H1 (cell line): ENCODE results near the gene CASP12. TPM values are rescaled to one million over a fixed set of nuclear protein-coding genes. Genes with fewer than 3 reads are reported as not detected.

ENCODE experiments used
- CTCF ChIA-PET: fragments of 300-600 bp; sonication (Branson Sonifier 250); formaldehyde crosslinking; loops from one replicate; lab custom pipeline; 2021; ENCODE audit not compliant: partially characterized antibody; lab: Charles Lee
- POLR2A ChIA-PET: fragments of 300-600 bp; sonication (Branson Sonifier 250); formaldehyde crosslinking; loops from one replicate; lab custom pipeline; 2021; ENCODE audit warnings: inconsistent platforms; ENCODE audit not compliant: partially characterized antibody; lab: Charles Lee
- DNase-seq, 2 experiments: peaks; one replicate each; pipeline versions ENCODE4 v3.0.0 to v3.0.0-alpha.2; 2010 to 2022; ENCODE audit warnings: low spot score in 2 of 2, low read depth in 1 of 2, mixed read lengths in 1 of 2
- FAIRE-seq: peaks from 2 replicates; lab custom pipeline; 2011; peaks lifted over from hg19 to GRCh38; lab: Jason Lieb, UNC
- H2AFZ ChIP-seq: 2 replicates; pipeline ENCODE4 v1.8.1; 2012; ENCODE audit warnings: low read length, inconsistent platforms
- H2AK5ac ChIP-seq: 2 replicates; pipeline ENCODE4 v1.6.1; 2013; ENCODE audit warnings: low read depth, low read length
- H2BK120ac ChIP-seq: replicated peaks from 2 replicates; pipeline ENCODE3; 2013; ENCODE audit warnings: low read depth, low read length, inconsistent platforms
- H2BK12ac ChIP-seq: 2 replicates; pipeline ENCODE4 v1.6.1; 2013; ENCODE audit warnings: low read depth, low read length
- H2BK15ac ChIP-seq: 2 replicates; pipeline ENCODE4 v1.6.1; 2013; ENCODE audit warnings: low read length
- H2BK20ac ChIP-seq: 2 replicates; pipeline ENCODE4 v1.6.1; 2013; ENCODE audit warnings: low read length
- H2BK5ac ChIP-seq: 2 replicates; pipeline ENCODE4 v1.6.1; 2013; ENCODE audit warnings: low read depth, low read length
- H3K14ac ChIP-seq: 2 replicates; pipeline ENCODE4 v1.6.1; 2013; ENCODE audit warnings: inconsistent platforms; ENCODE audit not compliant: insufficient read length
- H3K18ac ChIP-seq: 2 replicates; pipeline ENCODE4 v1.6.1; 2013; ENCODE audit warnings: low read length; ENCODE audit errors: extremely low read depth
- H3K23ac ChIP-seq: 2 replicates; pipeline ENCODE4 v1.6.1; 2013; ENCODE audit warnings: inconsistent platforms; ENCODE audit not compliant: insufficient read length
- H3K23me2 ChIP-seq: 2 replicates; pipeline ENCODE4 v1.6.1; 2013; ENCODE audit warnings: low read depth, low read length
- H3K27ac ChIP-seq: 2 replicates; pipeline ENCODE4 v1.6.1; 2011; ENCODE audit warnings: low read depth, low read length, inconsistent platforms
- H3K27me3 ChIP-seq, 4 experiments: replicated peaks in 1 of 4; 1 replicate in 1 of 4; 2 replicates in 3 of 4; pipeline versions ENCODE4 v1.6.1 to v1.8.1; 2011 to 2013; ENCODE audit warnings: low read length in 3 of 4, mild to moderate bottlenecking in 3 of 4, inconsistent platforms in 2 of 4, mixed read lengths in 2 of 4, moderate library complexity in 1 of 4; ENCODE audit not compliant: control insufficient read depth in 3 of 4, insufficient read depth in 3 of 4; ENCODE audit errors: extremely low read depth in 1 of 4
- H3K36me3 ChIP-seq, 4 experiments: 2 replicates each; pipeline versions ENCODE4 v1.6.1 to v1.8.1; 2011 to 2013; ENCODE audit warnings: mild to moderate bottlenecking in 4 of 4, low read length in 3 of 4, moderate library complexity in 2 of 4, control low read depth in 1 of 4, inconsistent platforms in 1 of 4; ENCODE audit not compliant: insufficient read depth in 4 of 4, control insufficient read depth in 2 of 4
- H3K4ac ChIP-seq: replicated peaks from 2 replicates; pipeline ENCODE3; 2013; ENCODE audit warnings: low read length, low read depth, mixed read lengths, inconsistent platforms; ENCODE audit not compliant: insufficient read length
- H3K4me1 ChIP-seq, 4 experiments: replicated peaks in 1 of 4; 1 replicate in 1 of 4; 2 replicates in 3 of 4; pipeline versions ENCODE4 v1.6.1 to v1.8.1; 2011 to 2013; ENCODE audit warnings: low read length in 3 of 4, inconsistent platforms in 2 of 4, mixed read lengths in 1 of 4; ENCODE audit not compliant: insufficient read depth in 4 of 4, control insufficient read depth in 3 of 4
- H3K4me2 ChIP-seq, 2 experiments: 2 replicates each; pipeline versions ENCODE4 v1.6.1 to v1.8.1; 2011 to 2013; ENCODE audit warnings: low read depth in 2 of 2, low read length in 2 of 2, control low read depth in 1 of 2, inconsistent platforms in 1 of 2, mild to moderate bottlenecking in 1 of 2; ENCODE audit not compliant: insufficient read depth in 1 of 2
- H3K4me3 ChIP-seq, 4 experiments: fragments of 200-600, 300-600 bp in 1 of 4; sonication (generic), shearing (Covaris generic), sonication (Bioruptor Twin) in 1 of 4; 2 replicates each; pipeline versions ENCODE4 v1.5.1 to v1.8.1; 2011 to 2016; ENCODE audit warnings: low read length in 4 of 4, low read depth in 3 of 4, control low read depth in 2 of 4, inconsistent platforms in 2 of 4, mild to moderate bottlenecking in 2 of 4, mixed read lengths in 1 of 4, moderate library complexity in 1 of 4; ENCODE audit not compliant: insufficient read depth in 2 of 4; ENCODE audit errors: extremely low read depth in 1 of 4
- H3K56ac ChIP-seq: replicated peaks from 2 replicates; pipeline ENCODE3; 2013; ENCODE audit warnings: low read depth, mild to moderate bottlenecking, mixed read lengths, low read length, inconsistent platforms; ENCODE audit not compliant: insufficient read length
- H3K79me1 ChIP-seq: 2 replicates; pipeline ENCODE4 v1.6.1; 2013; ENCODE audit warnings: low read depth, low read length, control low read depth
- H3K79me2 ChIP-seq, 2 experiments: 2 replicates each; pipeline versions ENCODE4 v1.6.1 to v1.8.1; 2012 to 2013; ENCODE audit warnings: low read length in 2 of 2, mild to moderate bottlenecking in 2 of 2, inconsistent platforms in 1 of 2; ENCODE audit not compliant: insufficient read depth in 2 of 2, control insufficient read depth in 1 of 2
- H3K9ac ChIP-seq, 4 experiments: replicated peaks in 1 of 4; 1 replicate in 1 of 4; 2 replicates in 3 of 4; pipeline versions ENCODE4 v1.6.1 to v1.8.1; 2011 to 2013; ENCODE audit warnings: low read depth in 3 of 4, low read length in 3 of 4, control low read depth in 2 of 4, mild to moderate bottlenecking in 2 of 4, moderate library complexity in 2 of 4, inconsistent platforms in 1 of 4; ENCODE audit errors: extremely low read depth in 1 of 4
- H3K9me3 ChIP-seq, 2 experiments: 2 replicates each; pipeline versions ENCODE4 v1.6.1 to v1.8.1; 2012 to 2013; ENCODE audit warnings: mild to moderate bottlenecking in 2 of 2, moderate library complexity in 2 of 2, control low read depth in 1 of 2, inconsistent platforms in 1 of 2, low read depth in 1 of 2, low read length in 1 of 2, mixed read lengths in 1 of 2; ENCODE audit not compliant: insufficient read depth in 2 of 2
- H4K20me1 ChIP-seq, 2 experiments: replicated peaks in 1 of 2; 2 replicates each; pipeline versions ENCODE3 to v1.8.1; 2011 to 2013; ENCODE audit warnings: inconsistent platforms in 2 of 2, low read length in 2 of 2, mild to moderate bottlenecking in 1 of 2; ENCODE audit not compliant: insufficient read depth in 2 of 2, control insufficient read depth in 1 of 2
- H4K5ac ChIP-seq: 2 replicates; pipeline ENCODE4 v1.6.1; 2013; ENCODE audit warnings: low read length, low read depth, mixed read lengths, inconsistent platforms; ENCODE audit not compliant: insufficient read length
- H4K8ac ChIP-seq: 2 replicates; pipeline ENCODE4 v1.8.0; 2013; ENCODE audit warnings: mild to moderate bottlenecking, moderate library complexity, low read length, inconsistent platforms; ENCODE audit not compliant: insufficient read depth; ENCODE audit errors: extremely low read depth
- H4K91ac ChIP-seq: replicated peaks from 2 replicates; pipeline ENCODE3; 2013; ENCODE audit warnings: low read length, mixed read lengths, inconsistent platforms; ENCODE audit not compliant: insufficient read length
- KDM1A ChIP-seq: fragments of 200-600, 300-600 bp; sonication (generic); IDR thresholded peaks from 2 replicates; pipeline ENCODE4 v1.7.1; 2016; ENCODE audit warnings: mild to moderate bottlenecking, low read length, borderline replicate concordance
- NRF1 ChIP-seq: IDR thresholded peaks from 2 replicates; pipeline ENCODE4 v1.6.1; 2011; ENCODE audit warnings: mild to moderate bottlenecking, low read depth, low read length, improper control_type of control experiment
- TEAD4 ChIP-seq: IDR thresholded peaks from 2 replicates; pipeline ENCODE4 v1.6.1; 2012; ENCODE audit warnings: low read depth, low read length, inconsistent platforms, mixed read lengths
- ZNF274 ChIP-seq: IDR thresholded peaks from 2 replicates; pipeline ENCODE4 v1.7.0; 2012; ENCODE audit warnings: low read length, borderline replicate concordance; ENCODE audit errors: extremely low read depth
- WGBS, 2 experiments: shearing (Covaris generic) in 1 of 2; methylation state at CpG; one replicate each; pipeline versions ENCODE4 v1.1.6 to v1.1.7; 2013 to 2015; ENCODE audit warnings: low lambda C conversion rate in 2 of 2, mixed read lengths in 2 of 2, inconsistent platforms in 1 of 2, low coverage in 1 of 2, missing lambda C conversion rate in 1 of 2; ENCODE audit not compliant: insufficient replicate concordance in 2 of 2, insufficient coverage in 1 of 2, insufficient read length in 1 of 2; ENCODE audit errors: extremely low coverage in 1 of 2, missing lambda C conversion rate in 1 of 2; 5-methylcytosine and 5-hydroxymethylcytosine counted together
- polyA plus RNA-seq, 7 experiments: library from polyadenylated mRNA; depleted of rRNA in 3 of 7; stranded (reverse) in 5 of 7; unstranded in 2 of 7; fragments of >200 nt in 5 of 7; fragments of 200-250 nt in 2 of 7; gene quantifications; 1 replicate in 5 of 7; 2 replicates in 1 of 7; 4 replicates in 1 of 7; pipeline versions ENCODE4 v1.2.1 to v1.2.3, GENCODE V29; 2011 to 2013; ENCODE audit warnings: missing spikeins in 2 of 7, mixed read lengths in 2 of 7
- total RNA-seq: library from RNA; stranded (reverse); fragmentation: NEBNext Ultra II Directional; extraction: Animal tissue kit (Norgen Biotek cat#: 25700); gene quantifications from 2 replicates; pipeline ENCODE4 v1.2.1, GENCODE V29; 2021
- TF ChIP-seq, protein P1 (sequence below): IDR thresholded peaks from 2 replicates; pipeline ENCODE4 v1.6.1; 2012; ENCODE audit warnings: low read length, inconsistent platforms

Gene CASP12
- total and polyA plus RNA-seq, 2 of the 8 experiments (the other 6 are each of a cell fraction or from before 2014, with no cell fraction given) = not detected

DNA sequence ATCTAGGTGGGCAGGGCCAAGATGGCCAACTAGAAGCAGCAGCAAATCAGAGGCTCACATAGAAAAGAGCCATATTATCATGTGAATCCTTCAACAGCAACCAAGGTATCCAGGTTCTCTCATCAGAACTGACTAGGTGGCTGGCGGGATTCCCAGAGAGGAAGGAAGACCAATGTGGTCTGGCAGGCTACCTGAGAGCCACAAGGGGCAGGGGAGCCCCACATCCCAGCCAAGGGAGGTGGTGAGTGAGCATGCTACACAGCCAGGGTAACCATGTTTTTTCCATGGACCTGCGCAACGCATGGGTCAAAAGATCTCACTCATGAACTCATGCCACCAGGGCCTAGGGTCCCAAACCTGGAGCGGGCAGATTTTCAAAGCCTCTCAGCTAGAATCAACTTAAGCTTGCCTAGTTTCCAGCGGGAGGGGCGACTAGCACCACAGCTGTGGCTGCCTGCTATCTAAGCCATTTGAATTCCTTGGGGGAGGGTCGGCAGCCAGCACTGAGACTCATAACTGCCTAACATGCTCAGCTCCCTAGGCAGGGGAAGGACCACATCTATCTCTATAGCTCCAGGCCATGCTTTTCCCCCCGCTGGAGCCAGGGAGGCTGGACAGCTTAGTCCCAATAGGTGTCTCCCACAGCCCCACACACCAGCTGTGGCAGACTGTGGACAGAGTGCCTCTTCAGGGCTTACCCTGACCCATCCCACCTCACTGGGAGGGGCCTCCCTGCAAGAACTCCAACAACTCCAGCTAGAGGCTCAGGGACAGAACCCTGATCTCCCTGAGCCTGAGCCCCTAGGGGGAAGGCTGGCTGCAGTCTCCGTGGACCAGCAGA is 28.7 kb upstream of the CASP12 start:
- no peak for DNase-seq
- H2AFZ ChIP-seq = peak overlapping the region; percentile 72; the same call in 1 of the 2 replicates
- H4K91ac ChIP-seq = no peak overlapping the region
- no peaks in the 10 kb centered on the region for H4K20me1 ChIP-seq
- TF ChIP-seq NRF1 (no peak), KDM1A (no peak), TEAD4 (peak; percentile 73), ZNF274 (no peak)
- TF ChIP-seq, protein P1, sequence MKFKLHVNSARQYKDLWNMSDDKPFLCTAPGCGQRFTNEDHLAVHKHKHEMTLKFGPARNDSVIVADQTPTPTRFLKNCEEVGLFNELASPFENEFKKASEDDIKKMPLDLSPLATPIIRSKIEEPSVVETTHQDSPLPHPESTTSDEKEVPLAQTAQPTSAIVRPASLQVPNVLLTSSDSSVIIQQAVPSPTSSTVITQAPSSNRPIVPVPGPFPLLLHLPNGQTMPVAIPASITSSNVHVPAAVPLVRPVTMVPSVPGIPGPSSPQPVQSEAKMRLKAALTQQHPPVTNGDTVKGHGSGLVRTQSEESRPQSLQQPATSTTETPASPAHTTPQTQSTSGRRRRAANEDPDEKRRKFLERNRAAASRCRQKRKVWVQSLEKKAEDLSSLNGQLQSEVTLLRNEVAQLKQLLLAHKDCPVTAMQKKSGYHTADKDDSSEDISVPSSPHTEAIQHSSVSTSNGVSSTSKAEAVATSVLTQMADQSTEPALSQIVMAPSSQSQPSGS = no peak
- TF ChIP-seq, all 59 proteins: peak for 1
- no peak overlapping the region for H3K4me3 ChIP-seq
- no peaks in the 10 kb centered on the region; a peak in 1 of 4 replicates for H3K9me3 ChIP-seq
- no peak overlapping the region for H3K14ac ChIP-seq
- H2BK12ac ChIP-seq = no peak overlapping the region
- no peak overlapping the region for H2BK20ac ChIP-seq
- POLR2A ChIA-PET = no interaction called here
- CTCF ChIA-PET = interaction anchor here (0.6 to 1.2 kb wide), 2 partner anchors 9 to 74 kb away, joined by 3 read pairs; no protein-coding TSS in a partner anchor
- 86% methylated on average over 9 of the region's 9 CpGs; no CpG with 5 or more reads in 1 of the 2 experiments for WGBS, 2 experiments
- H3K18ac ChIP-seq = no peak overlapping the region
- H3K9ac ChIP-seq = no peak overlapping the region
- H4K5ac ChIP-seq = no peak overlapping the region
- no peak overlapping the region for H3K4ac ChIP-seq
- H3K23ac ChIP-seq = no peak overlapping the region
- no peaks in the 10 kb centered on the region for H3K36me3 ChIP-seq
- H2BK15ac ChIP-seq = no peak overlapping the region; the same call in 1 of the 2 replicates
- H3K79me1 ChIP-seq = no peaks in the 10 kb centered on the region
- H3K23me2 ChIP-seq = no peaks in the 10 kb centered on the region
- H3K4me1 ChIP-seq = no peaks in the 10 kb centered on the region
- H2AK5ac ChIP-seq = no peak overlapping the region
- H4K8ac ChIP-seq = no peak overlapping the region; the same call in 1 of the 2 replicates
- no peak overlapping the region for H3K4me2 ChIP-seq
- no peak overlapping the region for H2BK5ac ChIP-seq
- no peak overlapping the region for H3K56ac ChIP-seq
- H3K27ac ChIP-seq = no peak overlapping the region
- no peaks in the 10 kb centered on the region for H3K79me2 ChIP-seq
- no peak for FAIRE-seq
- H2BK120ac ChIP-seq = no peak overlapping the region
- H3K27me3 ChIP-seq = peaks cover 0 to 1% (median 0%) of the 10 kb centered on the region in 4 experiments; a peak in 1 of 7 replicates
